ENCODE measurements around the gene ATP6V0C.
A peak's percentile ranks its signal among the peaks of the same experiment; 100 is the strongest.

The ATP6V0C gene

DNA sequence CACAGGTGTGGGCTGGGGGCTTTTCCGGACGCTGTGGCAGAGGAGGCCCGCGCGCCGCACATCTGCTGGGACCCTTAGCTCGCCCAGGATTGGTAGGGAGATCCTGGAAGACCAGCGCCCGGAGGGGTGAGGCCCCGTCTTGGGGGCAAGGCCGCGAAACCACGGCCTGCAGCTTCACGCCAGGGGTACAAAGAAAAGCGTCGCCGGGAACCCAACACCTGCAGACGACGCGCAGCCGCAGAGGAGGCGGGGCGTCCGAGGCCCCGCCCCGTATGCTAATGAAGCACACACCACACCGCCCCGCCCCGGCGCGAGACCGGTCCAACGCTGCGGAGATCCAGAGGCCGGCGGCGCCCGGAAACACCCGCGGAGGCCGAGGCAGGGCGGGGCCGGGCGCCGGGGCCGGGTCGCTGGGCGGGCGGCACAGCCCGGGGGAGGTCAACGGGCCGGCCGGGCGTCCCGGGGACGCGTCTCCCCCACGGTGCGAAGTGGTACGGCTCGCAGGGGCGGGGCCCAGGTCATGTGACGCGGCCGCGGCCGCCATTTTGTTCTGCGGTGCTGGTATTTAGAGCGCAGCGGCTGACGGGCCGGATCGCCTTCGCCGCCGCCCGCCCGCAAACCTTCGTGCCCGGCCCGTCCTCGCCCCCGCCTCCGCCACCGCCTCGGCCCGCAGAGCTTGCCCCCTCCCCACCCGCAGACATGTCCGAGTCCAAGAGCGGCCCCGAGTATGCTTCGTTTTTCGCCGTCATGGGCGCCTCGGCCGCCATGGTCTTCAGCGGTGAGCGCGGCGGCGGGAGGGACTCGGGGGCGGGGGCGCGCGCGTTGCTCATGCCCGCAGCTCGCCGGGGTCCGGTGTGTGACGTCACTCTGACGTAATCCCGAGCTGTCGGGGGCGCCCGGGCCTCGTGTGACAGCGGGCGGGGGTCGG lies at the start of gene ATP6V0C:
ATP6V0C (plus strand) TSS at position 548 of the 928 bp plus-strand sequence; CDS start at position 700, 152 bp downstream.
- DNase-seq, result peak; percentile 91

DNA sequence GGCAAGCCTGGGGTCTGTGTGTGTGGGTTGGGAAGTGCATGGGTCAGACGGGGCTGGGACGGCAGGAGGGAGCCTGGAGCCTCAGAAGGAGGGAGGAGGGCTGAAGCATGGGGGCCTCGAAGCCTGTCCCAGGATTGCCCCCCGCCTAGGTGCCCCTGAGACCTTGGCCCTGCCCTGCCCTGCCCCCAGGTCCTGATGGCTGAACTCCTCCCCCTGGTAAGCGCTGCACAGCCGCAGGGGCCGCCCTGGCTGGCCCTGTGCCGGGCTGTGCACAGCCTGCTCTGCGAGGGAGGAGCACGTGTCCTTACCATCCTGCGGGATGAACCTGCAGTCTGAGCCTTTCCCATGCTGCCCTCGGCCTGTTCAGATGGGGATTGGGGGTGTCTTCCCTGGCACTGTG lies 49.4 kb upstream of the ATP6V0C start:
- no peak for DNase-seq

DNA sequence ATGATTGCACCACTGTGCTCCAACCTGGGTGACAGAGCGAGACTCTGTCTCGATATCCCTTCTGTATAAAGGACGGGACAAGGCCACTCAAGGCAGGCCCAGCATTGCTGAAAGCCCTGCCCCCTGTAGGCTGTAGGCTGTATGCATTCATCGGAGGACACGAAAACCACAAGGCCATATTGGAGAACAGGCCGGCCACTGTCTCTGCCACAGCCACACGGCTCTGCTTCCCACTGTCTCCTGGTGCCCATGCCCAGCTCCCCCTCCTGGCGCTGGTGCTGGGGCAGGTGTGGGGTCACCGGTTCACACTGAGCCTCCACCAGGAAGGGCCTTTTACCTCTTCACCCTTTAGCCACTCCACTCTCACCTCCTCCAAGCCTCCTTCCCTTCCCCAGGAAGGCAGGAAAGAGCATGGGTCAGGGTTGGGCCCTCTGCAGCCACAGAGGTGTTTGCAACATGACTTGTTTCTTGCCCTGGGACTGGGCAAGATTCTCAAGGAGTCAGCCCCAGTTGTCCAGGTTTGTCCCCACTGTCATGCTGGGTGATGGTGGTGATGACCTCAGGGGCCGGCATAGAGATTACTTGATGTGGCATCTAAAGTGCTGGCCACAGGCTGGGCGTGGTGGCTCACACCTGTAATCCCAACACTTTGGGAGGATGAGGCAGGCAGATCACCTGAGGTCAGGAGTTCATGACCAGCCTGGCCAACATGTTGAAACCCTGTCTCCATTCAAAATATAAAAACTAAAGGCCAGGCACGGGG lies 47.9 kb upstream of the ATP6V0C start:
- no peak for DNase-seq

DNA sequence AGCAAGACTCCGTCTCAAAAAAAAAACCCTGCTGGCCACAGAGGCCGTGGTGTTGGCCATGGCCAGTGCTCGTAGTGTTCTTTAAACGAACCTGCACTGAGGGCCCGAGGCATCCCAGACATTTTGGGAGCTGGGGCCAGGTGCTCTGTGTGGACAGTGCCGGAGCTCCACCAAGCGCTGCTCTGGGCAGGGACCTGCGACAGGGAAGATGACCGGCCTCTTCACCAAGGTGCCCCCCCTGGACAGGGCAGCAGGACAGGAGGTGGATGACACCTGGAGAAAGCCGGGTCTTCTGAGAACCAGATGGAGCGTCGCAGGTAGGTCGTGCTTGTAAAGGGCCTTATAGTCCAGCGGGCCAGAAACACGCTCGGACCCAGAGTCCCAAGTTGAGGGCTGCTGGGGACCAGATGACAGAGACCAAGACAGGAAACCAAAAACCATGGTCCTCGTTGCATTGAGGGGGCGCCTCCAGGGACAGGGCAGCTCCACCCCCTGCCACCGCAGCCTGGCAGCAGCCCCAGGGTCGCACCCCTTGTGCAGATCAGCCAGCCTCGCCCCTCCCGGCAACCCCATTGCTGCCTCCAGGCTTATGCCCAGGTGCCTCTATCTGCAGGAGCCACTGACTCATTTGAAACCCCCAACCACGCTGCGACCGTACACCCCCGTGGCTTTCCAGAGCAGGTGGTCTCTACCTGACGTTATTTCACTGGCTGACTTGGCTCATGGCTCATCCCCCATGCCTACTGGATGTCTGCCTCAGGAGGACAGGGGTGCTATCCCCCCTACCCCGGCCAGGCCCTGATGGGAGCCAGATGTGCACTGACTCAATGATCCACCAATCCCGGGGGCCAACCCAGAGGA lies 46.9 kb upstream of the ATP6V0C start:
- no peak for DNase-seq

DNA sequence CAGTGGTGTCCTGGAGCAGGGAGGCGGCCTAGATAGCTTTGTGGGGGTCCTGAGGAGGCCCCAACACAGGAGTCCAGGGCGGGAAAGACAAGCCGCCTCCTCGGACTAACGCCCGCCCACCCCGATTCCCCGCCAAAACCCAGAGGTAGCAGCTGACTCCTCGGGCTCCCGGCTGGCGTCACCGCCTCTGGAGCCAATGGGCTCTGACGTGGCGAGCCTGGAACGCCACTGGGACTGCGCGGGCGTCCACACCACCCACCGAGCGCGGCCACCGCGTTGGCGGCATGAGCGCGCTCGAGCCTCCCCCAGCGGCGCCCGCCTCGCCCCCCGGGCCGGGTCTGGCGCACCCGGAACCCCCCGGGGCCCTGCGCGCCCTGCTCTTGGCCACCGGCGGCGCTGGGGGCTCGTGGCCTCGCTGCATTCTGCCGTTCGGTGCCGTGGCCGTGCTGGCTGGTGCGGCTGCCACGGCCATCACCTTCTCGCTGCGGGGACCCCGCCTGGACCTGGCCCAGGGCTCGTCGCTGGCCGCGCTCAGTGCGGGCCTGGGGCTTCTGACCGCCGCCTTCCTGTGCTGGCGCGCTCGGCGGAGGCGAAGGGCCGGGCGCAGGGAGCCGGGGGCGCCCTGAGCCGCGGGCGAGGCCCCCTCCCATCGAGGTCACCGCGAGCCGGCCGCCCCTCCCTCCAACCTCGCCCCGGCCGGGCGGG lies 46.1 kb upstream of the ATP6V0C start:
- DNase-seq, result no peak

DNA sequence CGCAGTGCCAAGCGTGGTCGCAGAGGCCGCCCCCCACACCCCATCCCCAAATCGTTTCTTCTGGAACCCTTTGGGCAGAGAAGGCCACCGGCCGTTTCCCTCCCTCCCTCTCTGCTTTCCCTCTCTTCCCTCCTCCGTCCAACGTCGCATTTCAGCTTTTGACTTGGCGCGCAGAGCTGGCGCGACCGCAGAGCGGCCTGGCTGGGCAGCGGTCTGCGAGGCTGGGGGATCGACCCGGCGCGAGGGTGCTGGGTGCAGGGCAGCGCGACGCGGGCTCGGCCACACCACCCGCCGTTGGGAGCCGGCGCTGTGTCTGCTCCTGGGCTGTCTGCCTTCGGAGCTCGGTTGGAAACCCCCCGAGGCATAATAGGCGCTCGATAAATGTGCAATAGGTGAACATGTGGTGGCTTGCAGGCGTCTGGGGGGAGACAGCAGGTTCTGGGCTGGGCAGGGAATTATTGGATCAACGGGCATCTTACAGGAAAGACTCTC lies 45.5 kb upstream of the ATP6V0C start:
- no peak for DNase-seq

DNA sequence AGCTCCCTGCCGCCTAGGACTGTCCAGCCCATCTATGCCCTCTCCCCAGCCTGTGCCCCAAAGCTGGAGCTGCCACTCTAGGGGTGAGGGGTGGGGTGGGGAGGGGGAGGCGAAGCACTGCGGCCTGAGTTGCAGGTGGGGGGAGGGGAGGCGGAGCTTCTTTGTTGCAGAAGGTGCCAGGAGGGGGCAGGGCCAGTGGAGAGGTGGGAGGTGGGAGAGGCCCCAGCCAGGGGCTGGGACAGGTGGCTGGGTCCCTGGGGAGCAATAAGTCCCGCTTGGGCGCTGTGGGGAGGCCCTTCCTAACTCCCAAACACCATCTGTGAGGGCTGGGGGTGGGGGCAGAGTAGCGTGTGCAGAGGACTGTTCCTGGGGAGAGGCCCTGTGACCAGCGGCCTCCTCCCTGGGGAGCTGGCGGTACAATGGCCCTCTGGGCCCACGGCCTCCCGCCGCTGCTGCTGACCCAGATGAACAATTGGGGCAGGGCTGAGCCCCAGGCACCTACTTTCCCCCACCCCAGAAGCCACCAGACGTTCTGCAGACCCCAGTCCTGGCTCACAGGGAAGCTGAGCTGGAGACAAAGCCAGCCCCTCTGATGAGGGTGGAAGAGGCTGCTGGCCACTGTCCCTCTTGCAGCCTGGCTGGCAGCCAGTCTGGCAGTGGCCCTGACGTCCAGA lies 44.9 kb upstream of the ATP6V0C start:
- DNase-seq, result no peak

DNA sequence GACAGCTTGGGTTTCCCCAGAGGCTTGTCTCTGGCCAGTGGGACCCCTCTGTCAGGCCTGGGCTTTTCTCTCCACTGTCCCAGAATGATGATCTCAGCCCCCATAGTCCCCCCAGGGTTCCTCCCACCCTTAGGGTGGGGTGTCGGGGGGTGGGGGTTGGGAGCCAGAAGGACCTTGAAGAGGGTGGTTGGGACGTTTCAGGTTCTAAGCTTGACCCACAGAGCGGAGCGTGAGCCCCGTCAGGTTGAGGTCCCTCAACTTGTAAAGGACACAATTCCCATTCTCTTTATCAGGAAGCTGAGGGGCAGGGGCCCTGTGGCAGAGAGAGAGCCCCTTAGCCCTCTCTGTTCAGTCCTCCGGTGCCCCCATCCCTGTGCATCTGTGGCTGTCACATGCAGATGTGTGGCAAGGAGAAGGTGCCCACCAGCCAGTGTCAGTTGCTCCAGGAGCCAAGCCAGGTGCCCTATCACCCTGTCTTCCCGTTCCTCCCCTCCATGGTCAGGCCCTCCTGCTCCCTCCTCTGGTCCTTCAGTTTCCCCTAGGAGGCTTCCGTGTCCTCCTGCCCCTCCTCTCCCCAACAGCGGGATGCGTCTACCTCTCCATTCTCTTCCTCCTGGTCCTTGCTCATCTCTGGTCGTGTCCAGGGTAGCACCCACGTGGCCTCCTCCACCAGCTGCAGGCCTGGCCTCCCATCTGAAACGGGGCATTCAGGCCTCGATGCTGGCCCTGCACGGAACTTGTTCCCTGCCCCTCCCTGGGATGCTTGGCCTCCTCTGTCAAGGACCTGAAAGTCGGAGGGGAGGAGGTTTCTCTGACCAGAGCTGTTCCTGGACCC lies 44.1 kb upstream of the ATP6V0C start:
- DNase-seq, result no peak

DNA sequence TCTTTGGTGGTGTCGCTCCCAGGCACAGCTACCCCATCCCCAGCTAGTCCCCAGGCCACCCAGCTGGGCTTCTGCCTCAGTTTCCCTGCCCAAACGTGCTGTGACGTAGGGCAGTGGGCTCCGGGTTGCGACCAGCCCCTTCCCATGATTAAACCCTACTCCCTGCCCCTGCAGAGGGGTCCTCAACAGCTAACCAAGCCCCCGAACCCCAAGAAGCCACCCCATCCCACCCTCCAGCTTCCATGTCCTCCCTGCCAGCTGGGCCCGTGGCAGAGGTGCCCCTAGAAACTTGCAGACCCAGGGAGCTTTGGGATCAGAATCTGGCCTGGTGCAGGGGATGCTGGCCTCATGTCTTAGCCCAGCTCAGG lies 43.5 kb upstream of the ATP6V0C start:
- DNase-seq, result no peak

DNA sequence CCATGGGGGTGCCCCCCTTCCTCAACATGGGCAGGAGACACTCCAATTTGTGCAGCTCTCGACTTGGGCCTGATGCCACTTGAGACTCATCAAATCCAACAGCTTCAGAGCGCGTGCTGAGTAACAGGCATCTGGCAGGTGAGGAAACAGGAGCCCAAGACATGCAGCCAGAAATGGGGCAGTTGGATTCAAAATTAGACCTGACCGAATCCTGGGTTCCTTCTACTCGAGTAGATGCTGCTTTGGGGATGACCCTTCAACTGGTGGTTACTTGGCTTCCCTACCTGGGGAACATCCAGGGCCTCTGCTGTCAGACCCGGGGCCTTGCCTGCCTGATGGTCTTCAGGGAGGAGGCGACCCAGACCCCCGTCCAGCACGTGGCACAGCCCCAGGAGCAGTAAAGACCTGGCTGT lies 43.1 kb upstream of the ATP6V0C start:
- DNase-seq, result no peak

DNA sequence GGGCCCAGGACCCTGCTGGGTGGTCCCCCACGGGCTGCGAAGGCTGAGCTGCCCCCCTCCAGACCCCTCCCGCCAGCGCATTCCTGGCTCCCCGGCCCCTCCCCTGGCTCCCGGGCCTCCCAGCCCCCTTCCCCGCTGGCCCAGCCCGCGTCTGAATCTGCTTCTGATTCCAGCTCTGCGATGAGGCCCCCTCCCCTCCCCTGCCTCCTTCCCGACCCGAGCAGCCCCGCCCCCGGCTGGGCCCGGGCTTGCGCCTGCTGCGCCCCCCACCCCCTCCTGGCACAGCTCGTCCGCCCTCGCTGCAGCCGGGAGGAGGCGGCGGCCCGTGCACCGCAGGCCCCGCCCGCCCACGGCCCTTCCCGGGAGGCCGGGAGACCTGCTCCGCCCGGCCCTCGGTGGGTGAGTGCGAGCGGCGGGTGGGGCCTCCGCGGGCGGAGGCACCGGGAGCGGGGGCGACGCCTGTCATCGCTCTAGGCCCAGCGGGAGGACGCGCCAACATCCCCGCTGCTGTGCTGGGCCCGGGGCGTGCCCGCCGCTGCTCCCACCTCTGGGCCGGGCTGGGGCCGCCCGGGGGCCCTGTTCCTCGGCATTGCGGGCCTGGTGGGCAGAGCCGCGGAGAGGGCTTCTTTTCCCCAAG lies 42.6 kb upstream of the ATP6V0C start, which contains the start of gene NTN3:
NTN3 (plus strand) TSS at position 282 of the 637 bp plus-strand sequence. CDS start 405 bp downstream, outside the sequence.
- DNase-seq, result no peak

DNA sequence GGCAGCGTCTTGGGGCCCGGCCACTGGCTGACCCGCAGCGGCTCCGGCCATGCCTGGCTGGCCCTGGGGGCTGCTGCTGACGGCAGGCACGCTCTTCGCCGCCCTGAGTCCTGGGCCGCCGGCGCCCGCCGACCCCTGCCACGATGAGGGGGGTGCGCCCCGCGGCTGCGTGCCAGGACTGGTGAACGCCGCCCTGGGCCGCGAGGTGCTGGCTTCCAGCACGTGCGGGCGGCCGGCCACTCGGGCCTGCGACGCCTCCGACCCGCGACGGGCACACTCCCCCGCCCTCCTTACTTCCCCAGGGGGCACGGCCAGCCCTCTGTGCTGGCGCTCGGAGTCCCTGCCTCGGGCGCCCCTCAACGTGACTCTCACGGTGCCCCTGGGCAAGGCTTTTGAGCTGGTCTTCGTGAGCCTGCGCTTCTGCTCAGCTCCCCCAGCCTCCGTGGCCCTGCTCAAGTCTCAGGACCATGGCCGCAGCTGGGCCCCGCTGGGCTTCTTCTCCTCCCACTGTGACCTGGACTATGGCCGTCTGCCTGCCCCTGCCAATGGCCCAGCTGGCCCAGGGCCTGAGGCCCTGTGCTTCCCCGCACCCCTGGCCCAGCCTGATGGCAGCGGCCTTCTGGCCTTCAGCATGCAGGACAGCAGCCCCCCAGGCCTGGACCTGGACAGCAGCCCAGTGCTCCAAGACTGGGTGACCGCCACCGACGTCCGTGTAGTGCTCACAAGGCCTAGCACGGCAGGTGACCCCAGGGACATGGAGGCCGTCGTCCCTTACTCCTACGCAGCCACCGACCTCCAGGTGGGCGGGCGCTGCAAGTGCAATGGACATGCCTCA lies 41.9 kb upstream of the ATP6V0C start:
- no peak for DNase-seq

DNA sequence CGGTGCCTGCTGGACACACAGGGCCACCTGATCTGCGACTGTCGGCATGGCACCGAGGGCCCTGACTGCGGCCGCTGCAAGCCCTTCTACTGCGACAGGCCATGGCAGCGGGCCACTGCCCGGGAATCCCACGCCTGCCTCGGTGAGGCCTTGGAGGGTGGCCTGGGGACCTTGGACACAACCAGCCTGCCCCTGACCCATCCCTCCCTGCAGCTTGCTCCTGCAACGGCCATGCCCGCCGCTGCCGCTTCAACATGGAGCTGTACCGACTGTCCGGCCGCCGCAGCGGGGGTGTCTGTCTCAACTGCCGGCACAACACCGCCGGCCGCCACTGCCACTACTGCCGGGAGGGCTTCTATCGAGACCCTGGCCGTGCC lies 41.3 kb upstream of the ATP6V0C start:
- DNase-seq, result no peak

DNA sequence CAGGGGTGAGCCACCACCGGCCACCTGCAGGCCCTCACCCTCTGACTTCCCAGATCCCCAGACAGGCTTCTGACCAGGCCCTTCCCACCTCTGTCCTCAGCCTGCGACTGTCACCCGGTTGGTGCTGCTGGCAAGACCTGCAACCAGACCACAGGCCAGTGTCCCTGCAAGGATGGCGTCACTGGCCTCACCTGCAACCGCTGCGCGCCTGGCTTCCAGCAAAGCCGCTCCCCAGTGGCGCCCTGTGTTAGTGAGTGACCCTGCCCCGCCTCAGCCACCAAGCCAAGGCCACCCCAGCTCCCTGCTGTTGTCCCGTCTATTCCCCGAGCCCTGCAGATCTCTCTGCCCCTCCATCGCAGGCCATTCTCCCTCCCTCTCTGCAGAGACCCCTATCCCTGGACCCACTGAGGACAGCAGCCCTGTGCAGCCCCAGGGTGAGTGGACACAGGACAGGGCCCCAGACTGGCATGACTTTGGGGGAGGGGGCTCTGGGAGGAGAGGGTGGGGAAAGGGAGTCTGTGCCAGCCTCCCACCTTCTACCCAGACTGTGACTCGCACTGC lies 40.8 kb upstream of the ATP6V0C start:
- DNase-seq, result no peak

DNA sequence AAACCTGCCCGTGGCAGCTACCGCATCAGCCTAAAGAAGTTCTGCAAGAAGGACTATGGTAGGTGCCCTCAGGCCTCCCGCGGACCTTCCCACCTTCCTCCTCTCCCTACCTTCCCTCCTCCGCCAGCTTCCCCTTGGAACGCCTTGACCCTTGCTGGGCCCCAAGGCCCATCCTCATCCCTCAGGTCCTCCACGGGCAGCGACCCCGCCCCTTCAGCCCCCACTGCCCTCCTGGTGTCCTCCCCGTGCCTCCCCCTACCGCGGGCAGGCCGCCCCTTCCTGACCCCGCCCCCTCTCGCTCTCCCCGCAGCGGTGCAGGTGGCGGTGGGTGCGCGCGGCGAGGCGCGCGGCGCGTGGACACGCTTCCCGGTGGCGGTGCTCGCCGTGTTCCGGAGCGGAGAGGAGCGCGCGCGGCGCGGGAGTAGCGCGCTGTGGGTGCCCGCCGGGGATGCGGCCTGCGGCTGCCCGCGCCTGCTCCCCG lies 40.3 kb upstream of the ATP6V0C start:
- no peak for DNase-seq

DNA sequence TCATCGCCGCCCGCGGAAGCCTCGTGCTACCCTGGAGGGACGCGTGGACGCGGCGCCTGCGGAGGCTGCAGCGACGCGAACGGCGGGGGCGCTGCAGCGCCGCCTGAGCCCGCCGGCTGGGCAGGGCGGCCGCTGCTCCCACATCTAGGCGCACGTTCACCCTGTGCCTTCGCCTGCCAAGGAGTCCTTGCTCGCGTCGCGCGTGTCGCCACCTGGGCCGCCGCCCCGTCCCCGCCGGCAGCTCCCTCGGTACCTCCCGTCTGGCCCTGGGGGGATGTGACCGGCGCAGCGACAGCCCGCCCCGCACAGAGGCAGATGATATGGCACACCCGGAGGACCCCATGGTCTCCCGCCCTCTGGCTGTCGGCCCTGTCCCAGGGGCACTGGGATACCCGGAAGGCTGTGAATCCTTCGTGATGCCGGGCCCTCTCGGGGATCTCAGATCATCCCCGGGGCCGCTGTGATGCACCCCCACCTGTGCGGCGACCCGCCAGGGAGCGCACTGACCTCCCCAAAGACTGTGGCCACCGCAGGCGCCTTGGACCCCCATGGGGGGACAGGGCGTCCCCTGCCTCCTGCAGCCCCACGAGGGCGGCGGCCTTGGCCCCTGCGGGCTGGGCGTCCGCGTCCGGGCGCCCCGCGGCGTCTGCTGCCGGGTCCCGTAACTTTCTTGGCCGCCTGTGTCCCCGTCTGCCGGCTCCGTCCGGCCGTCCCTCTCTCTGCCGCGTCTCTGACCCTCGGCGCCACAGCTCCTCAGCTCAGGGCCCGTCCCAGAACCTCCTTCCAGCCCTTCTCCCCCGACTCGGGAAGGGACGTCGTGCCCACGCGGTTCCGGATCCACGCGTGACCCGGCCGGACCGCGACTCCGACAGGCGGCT lies 39.5 kb upstream of the ATP6V0C start:
- DNase-seq, result peak; percentile 60

DNA sequence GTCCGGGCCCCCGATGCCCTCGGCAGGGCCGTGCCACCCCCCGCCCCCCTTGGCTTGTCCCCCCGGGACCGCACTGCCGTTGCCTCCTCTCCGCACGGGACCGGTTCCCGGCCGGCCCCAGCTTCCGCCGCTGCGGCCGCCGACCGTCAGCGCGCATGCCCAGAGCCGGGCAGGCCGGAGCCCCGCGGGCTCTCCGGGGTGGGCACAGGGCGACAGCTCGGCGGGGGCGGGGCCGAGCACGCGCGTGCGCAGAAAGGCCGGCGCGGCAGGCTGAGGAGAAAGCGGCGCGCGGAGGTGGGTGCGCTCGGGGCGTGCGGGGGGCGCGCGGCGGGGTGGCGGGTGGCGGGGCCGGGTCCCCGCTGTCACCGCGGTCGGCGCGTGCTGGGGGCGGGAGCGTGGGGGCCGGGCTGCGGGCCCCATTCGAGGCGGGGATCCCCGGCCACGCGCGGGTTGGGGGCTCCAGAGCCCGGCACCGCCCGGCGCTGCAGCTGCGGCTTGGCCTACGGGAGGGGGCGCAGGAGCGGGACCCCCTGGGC lies 38.8 kb upstream of the ATP6V0C start, which contains the start of gene TBC1D24:
TBC1D24 (plus strand) TSS at position 251 of the 536 bp plus-strand sequence. CDS start 21,022 bp downstream, outside the sequence.
- DNase-seq, result peak; percentile 86
